Vagina (tissue), 2 donors: ENCODE measurements around the gene WDSUB1.

Experiments used
- POLR2A ChIP-seq, 2 donors: fragments of 450-650 bp; IDR thresholded peaks; one replicate each; pipeline ENCODE4 v1.6.1; 2017; ENCODE audit warnings: antibody characterized with exemption in 2 of 2, mild to moderate bottlenecking in 2 of 2, moderate library complexity in 2 of 2
- POLR2AphosphoS5 ChIP-seq, 2 donors: sonication (generic); formaldehyde crosslinking; IDR thresholded peaks; one replicate each; pipeline ENCODE4 v1.9.0; 2017; ENCODE audit warnings: antibody characterized with exemption in 2 of 2, mild to moderate bottlenecking in 2 of 2, low read depth in 1 of 2; ENCODE audit not compliant: insufficient read depth in 1 of 2
- TF ChIP-seq, protein P1 (sequence below), 3 experiments: fragments of 450-650 bp in 2 of 3; fragments of 200-600 bp in 1 of 3; sonication (generic) in 1 of 3; IDR thresholded peaks; one replicate each; pipeline ENCODE4 v1.5.1; 2017 to 2019; ENCODE audit warnings: antibody characterized with exemption in 3 of 3, mild to moderate bottlenecking in 2 of 3, moderate library complexity in 2 of 3

DNA sequence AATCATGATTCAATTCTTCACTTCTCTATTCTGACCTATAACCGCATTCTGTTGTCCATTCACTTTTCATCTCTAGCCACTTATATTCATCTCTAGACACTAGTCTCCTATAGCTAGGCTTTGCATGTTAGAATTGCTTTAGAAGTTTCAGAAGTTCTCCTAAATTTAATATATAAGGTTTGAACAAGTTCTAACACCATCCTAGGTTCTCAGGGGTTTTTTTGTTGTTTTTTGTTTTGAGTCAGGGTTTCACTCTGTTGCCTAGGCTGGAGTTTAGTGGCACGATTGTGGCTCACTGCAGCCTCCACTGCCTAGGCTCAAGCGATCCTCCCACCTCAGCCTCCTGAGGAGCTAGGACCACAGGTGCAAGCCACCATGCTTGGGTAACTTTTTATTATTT lies 19.9 kb downstream of the WDSUB1 start:
- TF ChIP-seq, protein P1, sequence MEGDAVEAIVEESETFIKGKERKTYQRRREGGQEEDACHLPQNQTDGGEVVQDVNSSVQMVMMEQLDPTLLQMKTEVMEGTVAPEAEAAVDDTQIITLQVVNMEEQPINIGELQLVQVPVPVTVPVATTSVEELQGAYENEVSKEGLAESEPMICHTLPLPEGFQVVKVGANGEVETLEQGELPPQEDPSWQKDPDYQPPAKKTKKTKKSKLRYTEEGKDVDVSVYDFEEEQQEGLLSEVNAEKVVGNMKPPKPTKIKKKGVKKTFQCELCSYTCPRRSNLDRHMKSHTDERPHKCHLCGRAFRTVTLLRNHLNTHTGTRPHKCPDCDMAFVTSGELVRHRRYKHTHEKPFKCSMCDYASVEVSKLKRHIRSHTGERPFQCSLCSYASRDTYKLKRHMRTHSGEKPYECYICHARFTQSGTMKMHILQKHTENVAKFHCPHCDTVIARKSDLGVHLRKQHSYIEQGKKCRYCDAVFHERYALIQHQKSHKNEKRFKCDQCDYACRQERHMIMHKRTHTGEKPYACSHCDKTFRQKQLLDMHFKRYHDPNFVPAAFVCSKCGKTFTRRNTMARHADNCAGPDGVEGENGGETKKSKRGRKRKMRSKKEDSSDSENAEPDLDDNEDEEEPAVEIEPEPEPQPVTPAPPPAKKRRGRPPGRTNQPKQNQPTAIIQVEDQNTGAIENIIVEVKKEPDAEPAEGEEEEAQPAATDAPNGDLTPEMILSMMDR (IDR thresholded peaks at IDR 0.05), result no peak
- no peak for TF ChIP-seq POLR2A (IDR thresholded peaks at IDR 0.05)
- TF ChIP-seq POLR2AphosphoS5 (IDR thresholded peaks at IDR 0.05; ENCODE audit: insufficient read depth in 1 of 2, low read depth in 1 of 2), result no peak
